ENCODE data around the gene SPHK2. TPM values are rescaled to one million over a fixed set of nuclear protein-coding genes. Genes with fewer than 3 reads are reported as not detected.
"Not testable (repeated sequence)": the region's sequence is repeated elsewhere in the genome, so short reads cannot be mapped to it uniquely, and the experiment has no call there.

SPHK2 gene
- total RNA-seq, 1 donor from 2014 or later, result 137 TPM

DNA sequence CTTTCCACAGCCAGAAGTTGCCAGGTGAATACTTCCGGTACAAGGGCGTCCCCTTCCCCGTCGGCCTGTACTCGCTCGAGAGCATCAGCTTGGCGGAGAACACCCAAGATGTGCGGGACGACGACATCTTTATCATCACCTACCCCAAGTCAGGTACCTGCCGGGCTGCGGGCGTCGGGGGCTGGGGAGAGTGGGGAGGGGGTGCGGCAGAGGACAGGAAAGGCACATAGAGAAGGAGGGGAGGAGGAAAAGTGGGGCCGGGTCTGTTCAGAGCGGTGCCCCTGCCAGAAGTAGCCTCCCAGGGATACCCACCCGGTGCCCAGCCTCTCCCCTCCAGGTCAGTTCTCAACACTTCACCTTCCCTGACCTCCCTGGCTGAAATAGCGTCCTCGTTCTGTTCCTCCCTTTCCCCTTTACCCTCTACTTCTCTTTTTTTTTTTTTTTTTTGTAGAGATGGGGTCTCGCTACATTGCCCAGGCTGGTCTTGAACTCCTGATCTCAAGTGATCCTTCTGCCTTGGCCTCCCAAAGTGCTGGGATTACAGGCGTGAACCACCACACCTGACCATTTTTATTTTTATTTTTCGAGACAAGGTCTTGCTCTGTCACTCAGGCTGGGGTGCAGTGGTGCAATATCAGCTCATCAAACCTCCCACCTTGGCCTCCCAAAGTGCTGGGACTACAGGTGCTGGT lies 43.2 kb upstream of the SPHK2 start:
- DNase-seq (ENCODE audit: low spot score, unreplicated experiment), result no peak
- Mint-ChIP-seq H3K4me3 (ENCODE audit: low read depth) (no peak overlapping the region), H3K36me3 (ENCODE audit: insufficient read depth) (no peaks in the 10 kb centered on the region), H3K27me3 (no peaks in the 10 kb centered on the region), H3K9me3 (ENCODE audit: low read depth) (no peaks in the 10 kb centered on the region), H3K27ac (peak overlapping the region; percentile 56), H3K4me1 (ENCODE audit: low read depth) (peaks cover 22% of the 10 kb centered on the region)
- TF ChIP-seq, protein P1, sequence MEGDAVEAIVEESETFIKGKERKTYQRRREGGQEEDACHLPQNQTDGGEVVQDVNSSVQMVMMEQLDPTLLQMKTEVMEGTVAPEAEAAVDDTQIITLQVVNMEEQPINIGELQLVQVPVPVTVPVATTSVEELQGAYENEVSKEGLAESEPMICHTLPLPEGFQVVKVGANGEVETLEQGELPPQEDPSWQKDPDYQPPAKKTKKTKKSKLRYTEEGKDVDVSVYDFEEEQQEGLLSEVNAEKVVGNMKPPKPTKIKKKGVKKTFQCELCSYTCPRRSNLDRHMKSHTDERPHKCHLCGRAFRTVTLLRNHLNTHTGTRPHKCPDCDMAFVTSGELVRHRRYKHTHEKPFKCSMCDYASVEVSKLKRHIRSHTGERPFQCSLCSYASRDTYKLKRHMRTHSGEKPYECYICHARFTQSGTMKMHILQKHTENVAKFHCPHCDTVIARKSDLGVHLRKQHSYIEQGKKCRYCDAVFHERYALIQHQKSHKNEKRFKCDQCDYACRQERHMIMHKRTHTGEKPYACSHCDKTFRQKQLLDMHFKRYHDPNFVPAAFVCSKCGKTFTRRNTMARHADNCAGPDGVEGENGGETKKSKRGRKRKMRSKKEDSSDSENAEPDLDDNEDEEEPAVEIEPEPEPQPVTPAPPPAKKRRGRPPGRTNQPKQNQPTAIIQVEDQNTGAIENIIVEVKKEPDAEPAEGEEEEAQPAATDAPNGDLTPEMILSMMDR (IDR thresholded peaks at IDR 0.05; ENCODE audit: unreplicated experiment), result no peak

DNA sequence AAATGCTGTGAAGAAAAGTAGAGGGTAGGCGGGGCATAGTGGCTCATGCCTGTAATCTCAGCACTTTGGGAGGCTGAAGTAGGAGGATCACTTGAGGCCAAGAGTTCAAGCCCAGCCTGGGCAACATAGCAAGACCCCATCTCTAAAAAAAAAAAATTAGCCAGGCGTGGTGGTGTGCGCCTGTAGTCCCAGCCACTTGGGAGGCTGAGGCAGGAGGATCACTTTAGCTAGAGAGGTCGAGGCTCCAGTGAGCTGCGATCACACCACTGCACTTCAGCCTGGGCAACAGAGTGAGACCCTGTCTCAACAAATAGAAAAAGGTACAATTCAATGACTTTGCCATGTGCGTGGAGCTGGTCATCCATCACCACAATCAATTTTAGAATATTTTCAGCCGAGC lies 41.4 kb upstream of the SPHK2 start:
- not testable (repeated sequence) for H3K4me1 Mint-ChIP-seq (ENCODE audit: low read depth); H3K4me3 Mint-ChIP-seq (ENCODE audit: low read depth); H3K9me3 Mint-ChIP-seq (ENCODE audit: low read depth); DNase-seq (ENCODE audit: low spot score, unreplicated experiment); H3K36me3 Mint-ChIP-seq (ENCODE audit: insufficient read depth); H3K27ac Mint-ChIP-seq; H3K27me3 Mint-ChIP-seq

DNA sequence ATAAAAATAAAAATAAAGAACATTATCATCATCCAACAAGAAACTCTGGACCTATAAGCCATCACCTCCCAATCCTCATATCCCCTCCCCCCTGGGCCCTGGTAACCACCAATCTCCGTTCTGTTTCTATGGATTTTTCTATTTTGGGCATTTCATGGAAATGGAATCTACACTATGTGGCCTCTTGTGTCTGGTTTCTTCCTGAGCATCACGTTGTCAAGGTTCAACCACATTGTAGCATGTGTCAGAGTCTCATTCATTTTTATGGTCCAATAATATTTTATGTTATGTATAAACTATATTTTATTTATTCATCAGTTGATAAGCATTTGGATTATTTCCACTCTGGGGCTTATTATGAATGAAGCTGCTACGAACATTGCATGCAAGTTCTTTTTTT lies 40.4 kb upstream of the SPHK2 start:
- TF ChIP-seq, protein P1 (IDR thresholded peaks at IDR 0.05; ENCODE audit: unreplicated experiment), result no peak
- Mint-ChIP-seq H3K9me3 (ENCODE audit: low read depth) (no peaks in the 10 kb centered on the region), H3K4me3 (ENCODE audit: low read depth) (no peak overlapping the region), H3K27me3 (no peaks in the 10 kb centered on the region), H3K27ac (no peak overlapping the region), H3K4me1 (ENCODE audit: low read depth) (no peaks in the 10 kb centered on the region), H3K36me3 (ENCODE audit: insufficient read depth) (no peaks in the 10 kb centered on the region)
- no peak for DNase-seq (ENCODE audit: low spot score, unreplicated experiment)

DNA sequence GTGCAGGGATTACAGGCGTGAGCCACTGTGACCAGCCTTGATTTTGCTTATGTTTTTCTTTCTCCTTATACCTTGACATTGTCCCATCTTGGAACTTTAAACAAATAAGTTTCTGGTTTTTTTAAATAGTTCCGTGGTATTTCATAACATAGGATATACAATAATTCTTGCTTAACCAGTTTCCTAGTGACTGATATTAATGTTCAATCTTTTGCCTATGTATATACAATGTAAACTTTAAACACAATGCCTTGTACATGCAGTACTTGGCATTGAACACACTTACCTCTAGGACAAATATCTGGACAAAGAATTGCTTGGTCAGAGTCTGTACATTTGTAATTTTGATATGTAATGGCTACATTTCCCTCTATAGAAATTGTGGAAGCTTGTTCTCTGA lies 37.1 kb upstream of the SPHK2 start:
- Mint-ChIP-seq H3K36me3 (ENCODE audit: insufficient read depth) (no peaks in the 10 kb centered on the region), H3K27me3 (peaks cover 15% of the 10 kb centered on the region), H3K9me3 (ENCODE audit: low read depth) (peaks cover 3% of the 10 kb centered on the region), H3K27ac (no peak overlapping the region), H3K4me3 (ENCODE audit: low read depth) (no peak overlapping the region), H3K4me1 (ENCODE audit: low read depth) (peaks cover 1% of the 10 kb centered on the region)
- no peak for DNase-seq (ENCODE audit: low spot score, unreplicated experiment)
- TF ChIP-seq, protein P1 (IDR thresholded peaks at IDR 0.05; ENCODE audit: unreplicated experiment), result no peak

DNA sequence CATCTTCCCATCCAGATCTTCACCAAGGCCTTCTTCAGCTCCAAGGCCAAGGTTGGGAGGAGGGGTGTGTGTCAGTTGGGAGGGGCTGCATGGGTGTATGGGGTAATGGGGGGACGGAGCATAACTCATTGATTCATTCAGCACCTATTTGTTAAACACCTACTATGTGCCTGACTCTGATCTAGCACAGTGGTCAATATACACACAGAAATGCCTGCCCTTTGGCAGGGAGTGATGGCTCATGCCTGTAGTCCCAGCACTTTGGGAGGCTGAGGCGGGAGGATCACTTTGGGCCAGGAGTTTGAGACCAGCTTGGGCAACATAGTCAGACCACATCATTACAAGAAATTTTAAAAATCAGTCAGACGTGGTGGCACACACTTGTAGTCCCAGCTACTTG lies 31.9 kb upstream of the SPHK2 start:
- H3K4me1 Mint-ChIP-seq (ENCODE audit: low read depth), result peaks cover 3% of the 10 kb centered on the region
- peaks cover 38% of the 10 kb centered on the region for H3K27me3 Mint-ChIP-seq
- no peak for DNase-seq (ENCODE audit: low spot score, unreplicated experiment)
- peaks cover 3% of the 10 kb centered on the region for H3K9me3 Mint-ChIP-seq (ENCODE audit: low read depth)
- TF ChIP-seq, protein P1 (IDR thresholded peaks at IDR 0.05; ENCODE audit: unreplicated experiment), result no peak
- H3K4me3 Mint-ChIP-seq (ENCODE audit: low read depth), result no peak overlapping the region
- H3K36me3 Mint-ChIP-seq (ENCODE audit: insufficient read depth), result no peaks in the 10 kb centered on the region
- H3K27ac Mint-ChIP-seq, result no peak overlapping the region
